ENCODE results near the gene PTMA. TPM values are rescaled to one million over a fixed set of nuclear protein-coding genes. Genes with fewer than 3 reads are reported as not detected.

Gene PTMA
- total RNA-seq, 1 experiment from 2014 or later: 2,164 TPM

DNA sequence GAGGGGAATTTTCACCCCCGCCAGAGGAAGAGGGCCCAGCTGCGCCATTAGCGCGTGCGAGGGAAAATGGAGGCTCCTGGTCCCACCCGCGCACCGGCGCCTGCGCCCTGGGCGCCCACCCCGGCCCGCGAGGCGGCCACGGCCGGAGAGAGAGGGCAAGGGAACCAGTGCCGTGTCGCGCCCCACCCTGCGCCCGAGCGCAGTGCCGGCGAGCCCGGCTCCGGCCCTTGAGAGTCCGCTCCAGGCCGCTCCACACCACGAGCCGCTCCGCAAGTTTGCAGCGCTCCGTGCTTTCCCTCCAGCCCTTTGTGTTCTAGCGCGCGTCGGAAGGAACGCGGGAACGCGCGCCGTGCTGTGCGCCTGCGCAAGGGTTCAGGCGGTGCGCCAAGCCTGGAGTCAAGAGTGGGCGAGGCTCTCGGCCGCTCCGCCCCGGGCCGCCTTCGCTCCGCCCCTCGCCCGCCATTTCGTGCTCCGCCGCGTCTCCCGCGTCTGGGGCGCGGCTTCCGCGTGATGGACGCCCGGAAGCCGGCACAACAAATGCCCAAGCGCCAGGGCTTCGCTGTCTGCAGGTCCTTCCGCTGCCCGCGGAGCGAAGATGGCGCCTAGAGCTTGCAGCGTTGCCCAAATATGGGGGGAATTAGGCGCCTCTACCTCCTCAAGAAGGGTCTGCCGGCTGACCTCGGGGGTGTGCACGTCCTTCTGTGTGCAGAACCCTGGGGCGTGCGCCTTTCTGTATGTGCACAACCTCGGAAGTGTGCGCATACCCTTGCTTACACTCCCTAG, 46.1 kb upstream of the PTMA start (continued):
- TF ChIP-seq, protein P1, sequence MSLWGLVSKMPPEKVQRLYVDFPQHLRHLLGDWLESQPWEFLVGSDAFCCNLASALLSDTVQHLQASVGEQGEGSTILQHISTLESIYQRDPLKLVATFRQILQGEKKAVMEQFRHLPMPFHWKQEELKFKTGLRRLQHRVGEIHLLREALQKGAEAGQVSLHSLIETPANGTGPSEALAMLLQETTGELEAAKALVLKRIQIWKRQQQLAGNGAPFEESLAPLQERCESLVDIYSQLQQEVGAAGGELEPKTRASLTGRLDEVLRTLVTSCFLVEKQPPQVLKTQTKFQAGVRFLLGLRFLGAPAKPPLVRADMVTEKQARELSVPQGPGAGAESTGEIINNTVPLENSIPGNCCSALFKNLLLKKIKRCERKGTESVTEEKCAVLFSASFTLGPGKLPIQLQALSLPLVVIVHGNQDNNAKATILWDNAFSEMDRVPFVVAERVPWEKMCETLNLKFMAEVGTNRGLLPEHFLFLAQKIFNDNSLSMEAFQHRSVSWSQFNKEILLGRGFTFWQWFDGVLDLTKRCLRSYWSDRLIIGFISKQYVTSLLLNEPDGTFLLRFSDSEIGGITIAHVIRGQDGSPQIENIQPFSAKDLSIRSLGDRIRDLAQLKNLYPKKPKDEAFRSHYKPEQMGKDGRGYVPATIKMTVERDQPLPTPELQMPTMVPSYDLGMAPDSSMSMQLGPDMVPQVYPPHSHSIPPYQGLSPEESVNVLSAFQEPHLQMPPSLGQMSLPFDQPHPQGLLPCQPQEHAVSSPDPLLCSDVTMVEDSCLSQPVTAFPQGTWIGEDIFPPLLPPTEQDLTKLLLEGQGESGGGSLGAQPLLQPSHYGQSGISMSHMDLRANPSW (CRISPR knock-in tag; conservative IDR thresholded peaks at IDR 0.05; ENCODE audit: low read depth): 0 out of 2 replicates have a peak, but pooled peaks have one; percentile 84

DNA sequence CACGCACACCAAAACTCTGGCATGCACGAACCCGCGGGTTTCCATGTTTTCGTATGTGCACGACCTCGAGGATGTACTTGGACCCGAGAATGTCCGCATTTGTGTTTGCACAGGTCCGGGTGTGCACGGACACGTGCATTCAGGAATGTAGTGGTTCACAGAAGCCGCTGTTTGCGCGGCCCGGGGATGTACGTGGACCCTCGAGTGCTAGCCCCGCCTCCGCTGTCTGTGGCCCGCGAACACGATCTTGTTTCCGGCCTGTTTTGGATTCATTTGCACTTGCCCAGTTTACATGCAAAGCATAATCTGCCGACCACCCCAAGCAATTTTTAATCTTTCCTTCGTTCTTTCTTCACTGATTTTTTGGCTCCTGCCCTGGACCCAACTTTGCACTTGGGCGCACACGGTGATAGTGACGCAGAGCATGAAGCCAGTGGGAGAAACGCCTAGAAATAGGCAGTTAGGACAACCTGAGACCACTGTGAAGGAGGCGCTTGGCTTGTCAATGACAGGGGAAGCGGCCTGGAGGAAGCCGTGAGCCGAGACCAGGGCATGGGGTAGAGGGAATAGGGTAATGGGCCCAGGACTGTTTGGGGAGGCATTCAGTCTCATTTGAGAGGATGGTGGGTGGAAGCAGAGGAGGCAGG, 45.4 kb upstream of the PTMA start:
- H3K36me3 Mint-ChIP-seq: no peaks in the 10 kb centered on the region
- ChIA-PET POLR2A (interaction anchor here (0.7 to 2.8 kb wide), 6 partner anchors 10 to 49 kb away, joined by 4 to 17 read pairs (median 9); partner anchors contain the start of gene PTMA), CTCF (interaction anchor here (0.7 to 3.9 kb wide), 5 partner anchors 10 to 51 kb away, joined by 3 to 40 read pairs (median 4); no protein-coding TSS in a partner anchor)
- H3K4me1 Mint-ChIP-seq: peaks cover 51% of the 10 kb centered on the region
- TF ChIP-seq, protein P2, sequence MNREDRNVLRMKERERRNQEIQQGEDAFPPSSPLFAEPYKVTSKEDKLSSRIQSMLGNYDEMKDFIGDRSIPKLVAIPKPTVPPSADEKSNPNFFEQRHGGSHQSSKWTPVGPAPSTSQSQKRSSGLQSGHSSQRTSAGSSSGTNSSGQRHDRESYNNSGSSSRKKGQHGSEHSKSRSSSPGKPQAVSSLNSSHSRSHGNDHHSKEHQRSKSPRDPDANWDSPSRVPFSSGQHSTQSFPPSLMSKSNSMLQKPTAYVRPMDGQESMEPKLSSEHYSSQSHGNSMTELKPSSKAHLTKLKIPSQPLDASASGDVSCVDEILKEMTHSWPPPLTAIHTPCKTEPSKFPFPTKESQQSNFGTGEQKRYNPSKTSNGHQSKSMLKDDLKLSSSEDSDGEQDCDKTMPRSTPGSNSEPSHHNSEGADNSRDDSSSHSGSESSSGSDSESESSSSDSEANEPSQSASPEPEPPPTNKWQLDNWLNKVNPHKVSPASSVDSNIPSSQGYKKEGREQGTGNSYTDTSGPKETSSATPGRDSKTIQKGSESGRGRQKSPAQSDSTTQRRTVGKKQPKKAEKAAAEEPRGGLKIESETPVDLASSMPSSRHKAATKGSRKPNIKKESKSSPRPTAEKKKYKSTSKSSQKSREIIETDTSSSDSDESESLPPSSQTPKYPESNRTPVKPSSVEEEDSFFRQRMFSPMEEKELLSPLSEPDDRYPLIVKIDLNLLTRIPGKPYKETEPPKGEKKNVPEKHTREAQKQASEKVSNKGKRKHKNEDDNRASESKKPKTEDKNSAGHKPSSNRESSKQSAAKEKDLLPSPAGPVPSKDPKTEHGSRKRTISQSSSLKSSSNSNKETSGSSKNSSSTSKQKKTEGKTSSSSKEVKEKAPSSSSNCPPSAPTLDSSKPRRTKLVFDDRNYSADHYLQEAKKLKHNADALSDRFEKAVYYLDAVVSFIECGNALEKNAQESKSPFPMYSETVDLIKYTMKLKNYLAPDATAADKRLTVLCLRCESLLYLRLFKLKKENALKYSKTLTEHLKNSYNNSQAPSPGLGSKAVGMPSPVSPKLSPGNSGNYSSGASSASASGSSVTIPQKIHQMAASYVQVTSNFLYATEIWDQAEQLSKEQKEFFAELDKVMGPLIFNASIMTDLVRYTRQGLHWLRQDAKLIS (CRISPR knock-in tag; IDR thresholded peaks at IDR 0.05; ENCODE audit: borderline replicate concordance): 0 out of 2 replicates have a peak, but pooled peaks have one; percentile 11
- no peak for TF ChIP-seq ATF1 (CRISPR knock-in tag; IDR thresholded peaks at IDR 0.05)
- no peak for TF ChIP-seq CREB1 (CRISPR knock-in tag; IDR thresholded peaks at IDR 0.05)
- 0 out of 2 replicates have a peak, but pooled peaks have one; percentile 7 for TF ChIP-seq SMAD3 (CRISPR knock-in tag; IDR thresholded peaks at IDR 0.05; ENCODE audit: borderline replicate concordance)
- no peak for TF ChIP-seq KAT7 (CRISPR knock-in tag; IDR thresholded peaks at IDR 0.05; ENCODE audit: borderline replicate concordance)
- TF ChIP-seq, protein P3, sequence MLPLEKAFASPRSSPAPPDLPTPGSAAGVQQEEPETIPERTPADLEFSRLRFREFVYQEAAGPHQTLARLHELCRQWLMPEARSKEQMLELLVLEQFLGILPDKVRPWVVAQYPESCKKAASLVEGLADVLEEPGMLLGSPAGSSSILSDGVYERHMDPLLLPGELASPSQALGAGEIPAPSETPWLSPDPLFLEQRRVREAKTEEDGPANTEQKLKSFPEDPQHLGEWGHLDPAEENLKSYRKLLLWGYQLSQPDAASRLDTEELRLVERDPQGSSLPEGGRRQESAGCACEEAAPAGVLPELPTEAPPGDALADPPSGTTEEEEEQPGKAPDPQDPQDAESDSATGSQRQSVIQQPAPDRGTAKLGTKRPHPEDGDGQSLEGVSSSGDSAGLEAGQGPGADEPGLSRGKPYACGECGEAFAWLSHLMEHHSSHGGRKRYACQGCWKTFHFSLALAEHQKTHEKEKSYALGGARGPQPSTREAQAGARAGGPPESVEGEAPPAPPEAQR (CRISPR knock-in tag; IDR thresholded peaks at IDR 0.05): peak; percentile 62; the same call in 1 of the 2 replicates
- TF ChIP-seq, protein P4, sequence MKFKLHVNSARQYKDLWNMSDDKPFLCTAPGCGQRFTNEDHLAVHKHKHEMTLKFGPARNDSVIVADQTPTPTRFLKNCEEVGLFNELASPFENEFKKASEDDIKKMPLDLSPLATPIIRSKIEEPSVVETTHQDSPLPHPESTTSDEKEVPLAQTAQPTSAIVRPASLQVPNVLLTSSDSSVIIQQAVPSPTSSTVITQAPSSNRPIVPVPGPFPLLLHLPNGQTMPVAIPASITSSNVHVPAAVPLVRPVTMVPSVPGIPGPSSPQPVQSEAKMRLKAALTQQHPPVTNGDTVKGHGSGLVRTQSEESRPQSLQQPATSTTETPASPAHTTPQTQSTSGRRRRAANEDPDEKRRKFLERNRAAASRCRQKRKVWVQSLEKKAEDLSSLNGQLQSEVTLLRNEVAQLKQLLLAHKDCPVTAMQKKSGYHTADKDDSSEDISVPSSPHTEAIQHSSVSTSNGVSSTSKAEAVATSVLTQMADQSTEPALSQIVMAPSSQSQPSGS (CRISPR knock-in tag; IDR thresholded peaks at IDR 0.05; ENCODE audit: borderline replicate concordance, low read depth): no peak
- H3K27me3 Mint-ChIP-seq (ENCODE audit: low read depth): peaks cover 20% of the 10 kb centered on the region
- no peaks in the 10 kb centered on the region for H3K9me3 Mint-ChIP-seq
- peak overlapping the region; percentile 60; the same call in 1 of the 2 replicates for H3K4me3 Mint-ChIP-seq
- H3K27ac Mint-ChIP-seq: peak overlapping the region; percentile 88
- DNase-seq (ENCODE audit: low spot score) (no peak), ATAC-seq (no peak)

All from WTC11 (cell line).